NT2/D1 (cell line): ENCODE measurements around the gene GAS7.

ENCODE experiments used
- SUZ12 ChIP-seq: IDR thresholded peaks from 2 replicates; pipeline ENCODE4 v1.6.1; 2011; ENCODE audit not compliant: insufficient read length, insufficient read depth; ENCODE audit errors: extremely low read depth
- YY1 ChIP-seq: IDR thresholded peaks from 2 replicates; pipeline ENCODE4 v1.6.1; 2011; ENCODE audit not compliant: insufficient read length, insufficient read depth
- ZNF274 ChIP-seq: IDR thresholded peaks from 2 replicates; pipeline ENCODE4 v1.6.1; 2011; ENCODE audit warnings: mild to moderate bottlenecking, low read depth, low read length

DNA sequence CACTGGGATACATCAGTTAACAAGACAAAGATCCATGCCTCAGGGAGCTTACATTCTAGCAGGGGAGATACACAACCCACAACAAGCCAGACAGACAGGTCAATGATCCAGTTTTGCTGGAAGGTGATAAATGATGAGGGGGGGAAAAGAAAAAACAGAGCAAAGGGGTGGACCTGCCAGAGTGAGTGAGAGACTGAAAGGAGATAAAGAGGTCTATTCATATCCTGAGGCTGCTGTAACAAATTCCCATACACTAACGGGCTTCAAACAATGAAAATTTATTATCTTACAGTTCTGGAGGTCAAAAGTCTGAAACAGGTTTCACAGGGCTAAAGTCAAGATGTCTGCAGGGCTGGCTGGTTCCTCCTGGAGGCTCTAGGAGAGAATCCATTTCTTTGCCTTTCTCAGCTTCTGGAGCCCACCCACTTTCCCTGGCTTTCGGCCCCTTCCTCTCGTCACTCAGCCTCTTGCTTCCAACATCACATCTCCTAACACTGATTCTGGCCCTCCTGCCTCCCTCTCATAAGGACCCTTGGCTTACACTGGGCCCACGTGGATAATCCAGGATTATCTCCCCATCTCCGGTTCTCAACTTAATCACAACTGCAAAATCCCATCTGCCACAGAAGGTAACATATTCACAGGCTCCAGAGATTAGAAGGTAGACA, 81.5 kb downstream of the GAS7 start:
- TF ChIP-seq ZNF274, result no peak
- TF ChIP-seq YY1, result no peak
- TF ChIP-seq SUZ12, result no peak
